Astrocyte (in vitro differentiated cells and primary cell): ENCODE measurements around the gene WFS1. TPM values are rescaled to one million over a fixed set of nuclear protein-coding genes. Genes with fewer than 3 reads are reported as not detected.

Experiments
- DNase-seq: peaks from one replicate; pipeline ENCODE4 v3.0.0-alpha.2; 2010; ENCODE audit warnings: low read depth
- FAIRE-seq: peaks from 2 replicates; lab custom pipeline; 2011; peaks lifted over from hg19 to GRCh38; lab: Jason Lieb, UNC
- H2AFZ ChIP-seq: 2 replicates; pipeline ENCODE4 v1.6.0; 2012; ENCODE audit warnings: low read depth, low read length, inconsistent platforms
- H3K27ac ChIP-seq: 2 replicates; pipeline ENCODE4 v1.5.1; 2011; ENCODE audit warnings: low read depth, low read length, inconsistent platforms
- H3K27me3 ChIP-seq: 2 replicates; pipeline ENCODE4 v1.6.0; 2011; ENCODE audit warnings: low read length, inconsistent platforms; ENCODE audit not compliant: insufficient read depth
- H3K36me3 ChIP-seq: 2 replicates; pipeline ENCODE4 v1.5.1; 2011; ENCODE audit warnings: low read length, inconsistent platforms; ENCODE audit not compliant: insufficient read depth
- H3K4me1 ChIP-seq: 2 replicates; pipeline ENCODE4 v1.5.1; 2011; ENCODE audit warnings: low read length, inconsistent platforms; ENCODE audit not compliant: insufficient read depth
- H3K4me2 ChIP-seq: 2 replicates; pipeline ENCODE4 v1.6.0; 2012; ENCODE audit warnings: low read length, inconsistent platforms
- H3K4me3 ChIP-seq: 2 replicates; pipeline ENCODE4 v1.5.1; 2011; ENCODE audit warnings: low read depth, mild to moderate bottlenecking, low read length, inconsistent platforms; ENCODE audit not compliant: insufficient read depth
- H3K79me2 ChIP-seq: 2 replicates; pipeline ENCODE4 v1.6.0; 2012; ENCODE audit warnings: mild to moderate bottlenecking, low read length, inconsistent platforms; ENCODE audit not compliant: insufficient read depth
- H3K9ac ChIP-seq: 2 replicates; pipeline ENCODE4 v1.6.0; 2012; ENCODE audit warnings: mild to moderate bottlenecking, low read length, inconsistent platforms
- H3K9me3 ChIP-seq: 2 replicates; pipeline ENCODE4 v1.5.1; 2012; ENCODE audit warnings: low read depth, mild to moderate bottlenecking, low read length, inconsistent platforms; ENCODE audit not compliant: insufficient read depth
- H4K20me1 ChIP-seq: 2 replicates; pipeline ENCODE4 v1.6.0; 2012; ENCODE audit warnings: low read length, inconsistent platforms; ENCODE audit not compliant: insufficient read depth
- H3K27ac Mint-ChIP-seq: one replicate; pipeline ENCODE4 v1.8.0; 2021; ENCODE audit warnings: mild to moderate bottlenecking, mixed read lengths; ENCODE audit not compliant: unreplicated experiment
- H3K27me3 Mint-ChIP-seq: one replicate; pipeline ENCODE4 v1.8.0; 2021; ENCODE audit warnings: low read depth, mixed read lengths; ENCODE audit not compliant: unreplicated experiment
- H3K36me3 Mint-ChIP-seq: one replicate; pipeline ENCODE4 v1.8.0; 2021; ENCODE audit warnings: low read depth, mixed read lengths; ENCODE audit not compliant: unreplicated experiment
- H3K4me1 Mint-ChIP-seq: one replicate; pipeline ENCODE4 v1.8.0; 2021; ENCODE audit warnings: low read depth, mixed read lengths; ENCODE audit not compliant: unreplicated experiment
- H3K4me3 Mint-ChIP-seq: one replicate; pipeline ENCODE4 v1.8.0; 2021; ENCODE audit warnings: mild to moderate bottlenecking, moderate library complexity, mixed read lengths; ENCODE audit not compliant: unreplicated experiment
- H3K9me3 Mint-ChIP-seq: one replicate; pipeline ENCODE4 v1.8.0; 2021; ENCODE audit warnings: mild to moderate bottlenecking, mixed read lengths; ENCODE audit not compliant: unreplicated experiment
- CTCF ChIP-seq: IDR thresholded peaks from 2 replicates; pipeline ENCODE4 v1.5.1; 2011; ENCODE audit warnings: low read depth, mild to moderate bottlenecking, inconsistent platforms, low read length, moderate library complexity; ENCODE audit not compliant: insufficient read depth
- EZH2 ChIP-seq: IDR thresholded peaks from 2 replicates; pipeline ENCODE4 v1.6.1; 2012; ENCODE audit warnings: mild to moderate bottlenecking, low read length, inconsistent platforms; ENCODE audit not compliant: insufficient read depth
- total RNA-seq: library from RNA; stranded (reverse); gene quantifications from 2 replicates; pipeline ENCODE4 v1.2.1, GENCODE V29; 2021

WFS1 gene
- total RNA-seq, 1 donor from 2014 or later = 39.0 TPM

DNA sequence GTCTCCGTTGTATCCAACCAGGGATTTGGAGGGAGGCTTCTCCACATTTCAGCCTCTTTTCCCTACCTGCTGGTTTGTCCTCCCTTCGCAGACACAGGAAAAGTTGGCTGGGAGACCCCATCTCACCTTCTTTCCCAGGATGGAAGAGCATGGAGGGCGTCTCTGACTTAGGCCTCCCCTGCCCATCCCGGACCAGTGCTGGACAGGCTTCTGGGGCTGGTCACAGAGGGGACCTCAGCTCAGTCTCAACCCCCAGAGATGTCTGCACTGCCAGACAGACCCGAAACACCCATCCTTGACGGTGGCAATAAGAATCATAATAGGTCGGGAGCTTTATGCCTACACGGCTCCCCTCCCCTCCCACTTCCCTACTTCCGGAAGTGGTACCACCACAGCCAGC is 1.6 kb downstream of the WFS1 start:
- Histone ChIP-seq H3K9ac (no peak overlapping the region), H3K27ac (no peak overlapping the region), H2AFZ (no peak overlapping the region), H3K27me3 (peaks cover 9% of the 10 kb centered on the region), H3K4me1 (peaks cover 30% of the 10 kb centered on the region), H3K9me3 (no peaks in the 10 kb centered on the region), H3K79me2 (peaks cover 31% of the 10 kb centered on the region), H3K4me2 (peak overlapping the region; percentile 92), H3K4me3 (no peak overlapping the region), H3K36me3 (no peaks in the 10 kb centered on the region), H4K20me1 (peaks cover 52% of the 10 kb centered on the region)
- H3K4me1 Mint-ChIP-seq = peaks cover 31% of the 10 kb centered on the region
- no peak for FAIRE-seq
- H3K27ac Mint-ChIP-seq = no peak overlapping the region
- DNase-seq = no peak
- TF ChIP-seq CTCF = no peak
- no peak for TF ChIP-seq EZH2
- H3K36me3 Mint-ChIP-seq = peaks cover 4% of the 10 kb centered on the region
- peaks cover 10% of the 10 kb centered on the region for H3K27me3 Mint-ChIP-seq
- H3K4me3 Mint-ChIP-seq = peak overlapping the region; percentile 95
- no peaks in the 10 kb centered on the region for H3K9me3 Mint-ChIP-seq

DNA sequence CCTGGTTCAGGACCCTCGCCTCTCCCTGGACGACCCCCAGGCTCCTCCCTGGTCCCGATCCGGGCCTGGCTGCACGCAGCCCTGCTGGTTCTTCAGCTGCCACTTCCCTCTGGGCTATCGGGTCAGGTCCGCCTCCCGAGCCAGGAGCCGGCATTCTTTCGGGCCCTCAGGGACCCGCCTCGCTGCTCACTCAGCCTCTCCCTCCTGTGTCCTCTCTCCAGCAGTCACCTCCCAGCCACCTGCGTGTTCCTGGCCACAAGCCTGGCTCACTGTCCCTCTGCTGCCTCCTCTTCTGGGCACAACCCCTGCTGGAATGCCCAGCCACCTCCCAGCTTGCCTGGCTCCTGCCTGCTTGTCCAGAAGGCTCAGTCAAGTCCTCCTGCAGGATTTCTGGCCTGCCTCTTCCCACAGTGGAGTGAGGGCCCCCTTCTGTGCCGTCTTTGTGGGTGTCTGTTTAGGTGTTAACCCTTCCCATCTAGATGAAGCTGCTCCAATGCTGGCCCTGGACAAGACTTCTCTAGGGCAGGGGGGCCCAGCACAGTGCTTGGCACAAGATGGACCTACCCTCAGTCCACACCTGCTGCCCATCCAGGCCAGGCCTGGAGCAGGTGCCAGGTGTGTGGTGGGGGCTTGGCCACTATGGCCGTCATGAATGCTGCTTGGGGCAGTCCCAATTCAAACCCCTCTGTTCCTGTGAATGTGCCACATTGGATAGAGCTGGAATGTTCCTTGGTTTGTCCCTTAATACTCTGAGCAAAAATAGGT is 2.2 kb downstream of the WFS1 start:
- DNase-seq = no peak
- Mint-ChIP-seq H3K4me3 (peak overlapping the region; percentile 62), H3K9me3 (no peaks in the 10 kb centered on the region)

More for the DNA sequence above, 2.2 kb downstream of the WFS1 start:
- no peak for FAIRE-seq
- Histone ChIP-seq H3K79me2 (peaks cover 38% of the 10 kb centered on the region), H3K27ac (no peak overlapping the region), H3K9me3 (no peaks in the 10 kb centered on the region), H4K20me1 (peaks cover 58% of the 10 kb centered on the region), H3K9ac (peak overlapping the region; percentile 47), H3K4me2 (peak overlapping the region; percentile 31), H3K36me3 (no peaks in the 10 kb centered on the region), H2AFZ (no peak overlapping the region), H3K4me1 (peaks cover 30% of the 10 kb centered on the region), H3K4me3 (no peak overlapping the region), H3K27me3 (peaks cover 9% of the 10 kb centered on the region)
- Mint-ChIP-seq H3K27me3 (peaks cover 15% of the 10 kb centered on the region), H3K4me1 (peaks cover 31% of the 10 kb centered on the region), H3K27ac (no peak overlapping the region), H3K36me3 (peaks cover 8% of the 10 kb centered on the region)
- TF ChIP-seq EZH2 (no peak), CTCF (no peak)
